ENCODE results near the gene ADGRB3. TPM values are rescaled to one million over a fixed set of nuclear protein-coding genes. Genes with fewer than 3 reads are reported as not detected.
"Not testable (repeated sequence)": the region's sequence is repeated elsewhere in the genome, so short reads cannot be mapped to it uniquely, and the experiment has no call there.

Gene ADGRB3
- total and polyA plus RNA-seq, 12 donors = 0.47 to 2.1 (median 0.85) TPM

DNA sequence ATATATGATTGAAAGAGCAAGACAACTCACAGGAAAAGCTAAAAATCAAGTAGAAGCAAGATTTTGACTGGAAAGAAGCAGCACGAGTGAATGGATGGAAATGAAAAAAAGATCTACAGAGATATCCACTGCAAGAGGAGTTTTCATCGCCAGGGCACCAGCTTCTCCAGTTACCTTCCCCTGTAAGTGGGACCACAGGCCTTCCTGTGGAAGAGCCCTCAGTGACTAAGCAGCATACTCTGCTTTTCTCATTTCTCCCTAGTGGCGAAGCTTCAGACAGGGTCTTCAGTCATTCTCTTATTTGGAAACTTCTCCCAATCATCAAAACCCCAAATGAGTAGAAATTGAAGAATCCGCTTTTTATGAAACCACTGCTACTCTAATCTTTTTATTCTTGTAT, 40.5 kb downstream of the ADGRB3 start:
- intact Hi-C loops (cut with DNase I) = no loop called here
- Histone ChIP-seq H3K36me3 (no peaks in the 10 kb centered on the region), H3K4me3 (no peak overlapping the region), H3K4me1 (peaks cover 0 to 14% (median 0%) of the 10 kb centered on the region in 9 donors), H3K9me3 (no peaks in the 10 kb centered on the region), H3K27ac (no peak overlapping the region), H3K27me3 (no peaks in the 10 kb centered on the region)
- no peak for ATAC-seq
- DNase-seq = no peak
- 90 to 94% methylated on average over 4 of the region's 4 CpGs for WGBS, 2 donors
- no peak for TF ChIP-seq CTCF (IDR thresholded peaks at IDR 0.05)

- DNase-seq, ATAC-seq: not testable (repeated sequence)
Observed at GRCh38 chr6:68676094-68676493, 41.0 kb downstream of the ADGRB3 start.

DNA sequence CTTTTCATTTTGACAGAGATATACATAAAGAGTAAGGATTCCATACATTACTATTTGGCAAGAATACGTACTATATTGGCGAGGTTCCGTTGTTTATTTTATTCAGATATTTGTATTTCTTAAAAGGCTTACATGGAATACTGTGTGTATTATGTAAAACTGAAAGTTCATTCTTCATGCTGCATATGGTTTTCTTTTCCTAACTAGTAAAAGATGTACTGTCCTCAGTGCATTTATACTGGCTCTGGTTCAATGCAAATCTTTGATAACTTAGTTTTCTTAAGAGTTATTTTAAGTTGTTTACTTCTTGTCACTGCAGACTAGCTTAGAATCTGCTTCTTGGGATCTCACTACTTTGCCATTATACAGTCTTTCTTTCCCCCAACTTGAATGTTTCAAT, 42.0 kb downstream of the ADGRB3 start:
- Histone ChIP-seq H3K27ac (no peak overlapping the region), H3K9me3 (no peaks in the 10 kb centered on the region), H3K27me3 (no peaks in the 10 kb centered on the region), H3K36me3 (no peaks in the 10 kb centered on the region), H3K4me1 (peaks cover 0 to 14% (median 0%) of the 10 kb centered on the region in 9 donors), H3K4me3 (no peak overlapping the region)
- intact Hi-C loops (cut with DNase I) = no loop called here
- TF ChIP-seq CTCF (IDR thresholded peaks at IDR 0.05) = no peak
- ATAC-seq (peak in 2 of 8 donors; percentile 52 to 59), DNase-seq (no peak)
- 63 to 67% methylated on average over 3 of the region's 3 CpGs for WGBS, 2 donors

More at GRCh38 chr6:68676094-68676493, 41.0 kb downstream of the ADGRB3 start:
- H3K27ac ChIP-seq; H3K27me3 ChIP-seq; intact Hi-C loops (cut with DNase I); H3K9me3 ChIP-seq; H3K36me3 ChIP-seq; H3K4me3 ChIP-seq: not testable (repeated sequence)
- 88 to 95% methylated on average over 16 of the region's 16 CpGs for WGBS, 2 donors
- H3K4me1 ChIP-seq = peaks cover 0 to 14% (median 0%) of the 10 kb centered on the region in 9 donors

DNA sequence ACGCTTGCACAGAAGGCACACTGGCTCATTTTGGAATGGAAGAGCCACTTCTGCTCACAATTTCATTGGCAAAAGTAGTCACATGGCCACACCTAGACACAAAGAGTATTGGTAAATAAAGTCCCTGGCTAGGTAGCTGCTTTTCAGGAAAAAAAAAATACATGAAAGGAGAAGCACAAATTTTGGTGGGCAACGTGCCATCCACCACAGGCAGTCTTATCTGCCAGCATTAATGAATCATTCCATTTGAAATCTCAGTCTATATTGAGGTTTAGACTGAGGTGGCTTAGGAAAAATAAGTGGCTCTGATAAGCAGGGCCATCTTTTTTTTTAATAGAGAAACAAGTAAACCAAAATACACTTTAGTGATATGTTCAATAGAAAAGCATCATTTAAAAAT, 44.3 kb downstream of the ADGRB3 start:
- intact Hi-C loops (cut with DNase I) = no loop called here
- Histone ChIP-seq H3K27me3 (no peaks in the 10 kb centered on the region), H3K36me3 (no peaks in the 10 kb centered on the region), H3K9me3 (no peaks in the 10 kb centered on the region), H3K27ac (no peak overlapping the region), H3K4me1 (no peaks in the 10 kb centered on the region), H3K4me3 (no peak overlapping the region)
- DNase-seq (no peak), ATAC-seq (no peak)
- no peak for TF ChIP-seq CTCF (IDR thresholded peaks at IDR 0.05)
- 63 to 81% methylated on average over 2 of the region's 2 CpGs for WGBS, 2 donors

DNA sequence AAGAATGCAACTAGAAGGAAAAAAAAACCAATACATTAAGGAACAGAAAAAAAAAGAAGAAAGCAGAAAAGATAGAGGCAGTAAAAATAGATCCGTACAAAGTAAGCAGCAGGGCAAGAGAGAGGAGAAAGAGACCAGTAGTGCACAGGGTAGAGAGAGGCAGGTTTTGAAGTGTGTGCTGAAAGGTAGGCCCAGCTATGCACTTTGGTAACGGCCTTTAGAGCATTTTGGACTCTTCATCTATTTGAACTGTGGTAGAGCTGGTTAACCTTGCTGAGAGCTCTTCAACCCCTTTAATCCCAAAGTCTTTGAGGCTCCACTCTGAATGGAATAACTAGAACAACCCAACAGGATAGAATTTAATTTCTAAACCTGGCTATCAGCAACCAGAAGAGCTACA, 45.2 kb downstream of the ADGRB3 start:
- ATAC-seq (no peak), DNase-seq (no peak)
- no peak for TF ChIP-seq CTCF (IDR thresholded peaks at IDR 0.05)
- H3K4me1 ChIP-seq = no peaks in the 10 kb centered on the region
- 73 to 74% methylated on average over 2 of the region's 2 CpGs for WGBS, 2 donors
- intact Hi-C loops (cut with DNase I) = no loop called here
- H3K36me3 ChIP-seq = no peaks in the 10 kb centered on the region
- no peak overlapping the region for H3K27ac ChIP-seq
- H3K9me3 ChIP-seq = no peaks in the 10 kb centered on the region
- H3K4me3 ChIP-seq = no peak overlapping the region
- H3K27me3 ChIP-seq = no peaks in the 10 kb centered on the region

Data from heart right ventricle (tissue), 16 donors.